AG04450 (cell line): Measurements from ENCODE around the gene RMND5A. TPM values are rescaled to one million over a fixed set of nuclear protein-coding genes. Genes with fewer than 3 reads are reported as not detected.
A peak's percentile ranks its signal among the peaks of the same experiment; 100 is the strongest.
"Not testable (repeated sequence)": the region's sequence is repeated elsewhere in the genome, so short reads cannot be mapped to it uniquely, and the experiment has no call there.

Experiments used
- CTCF ChIA-PET: fragments of 300-600, 350-600 bp; formaldehyde crosslinking; extraction: SDS; loops from one replicate; lab custom pipeline; 2022; ENCODE audit warnings: antibody characterized with exemption, inconsistent platforms; lab: Charles Lee
- POLR2A ChIA-PET: fragments of 350-600 bp; formaldehyde crosslinking; extraction: SDS; loops from one replicate; lab custom pipeline; 2021; ENCODE audit warnings: antibody characterized with exemption, inconsistent platforms; lab: Yijun Ruan, JAX
- DNase-seq: peaks from one replicate; pipeline ENCODE4 v3.0.0-alpha.2; 2011; ENCODE audit warnings: low read depth, low spot score
- H3K27ac ChIP-seq: one replicate; pipeline ENCODE4 v1.5.1; 2012; ENCODE audit warnings: low read depth, low read length, control low read depth
- H3K27me3 ChIP-seq: one replicate; pipeline ENCODE4 v1.6.0; 2012; ENCODE audit warnings: low read length; ENCODE audit not compliant: control insufficient read depth, insufficient read depth
- H3K4me3 ChIP-seq: 2 replicates; pipeline ENCODE4 v1.5.1; 2011; ENCODE audit warnings: mild to moderate bottlenecking, low read depth, low read length, control low read depth
- H3K9me3 ChIP-seq: 2 replicates; pipeline ENCODE4 v1.5.1; 2012; ENCODE audit warnings: low read length; ENCODE audit not compliant: control insufficient read depth, insufficient read depth
- polyA plus RNA-seq: library from polyadenylated mRNA; depleted of rRNA; stranded (reverse); fragments of >200 nt; gene quantifications from 2 replicates; pipeline ENCODE4 v1.2.3, GENCODE V29; 2011

The RMND5A gene
- polyA plus RNA-seq, 1 experiment = 19.1 TPM

DNA sequence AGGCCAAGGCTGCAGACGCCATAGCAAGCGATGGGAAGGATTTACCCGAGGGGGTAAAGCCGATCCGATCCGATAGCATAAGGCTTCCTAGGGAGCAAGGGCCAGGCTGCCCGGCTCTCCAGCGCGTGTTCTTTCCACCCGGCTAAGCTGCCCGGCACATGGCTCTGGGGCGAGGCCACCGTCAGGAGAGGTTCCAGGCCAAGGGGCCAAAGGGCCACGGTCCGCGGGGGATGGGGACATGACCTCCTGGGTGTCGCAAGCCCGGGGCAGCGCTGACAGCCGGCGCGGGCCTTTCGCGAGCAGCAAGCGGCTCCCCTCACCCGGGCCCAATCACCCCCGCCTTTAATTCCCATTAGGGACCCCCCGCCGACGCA is 841 bp upstream of the RMND5A start:
- DNase-seq, POLR2A ChIA-PET, CTCF ChIA-PET, H3K9me3 ChIP-seq, H3K27me3 ChIP-seq, H3K27ac ChIP-seq, H3K4me3 ChIP-seq: not testable (repeated sequence)

DNA sequence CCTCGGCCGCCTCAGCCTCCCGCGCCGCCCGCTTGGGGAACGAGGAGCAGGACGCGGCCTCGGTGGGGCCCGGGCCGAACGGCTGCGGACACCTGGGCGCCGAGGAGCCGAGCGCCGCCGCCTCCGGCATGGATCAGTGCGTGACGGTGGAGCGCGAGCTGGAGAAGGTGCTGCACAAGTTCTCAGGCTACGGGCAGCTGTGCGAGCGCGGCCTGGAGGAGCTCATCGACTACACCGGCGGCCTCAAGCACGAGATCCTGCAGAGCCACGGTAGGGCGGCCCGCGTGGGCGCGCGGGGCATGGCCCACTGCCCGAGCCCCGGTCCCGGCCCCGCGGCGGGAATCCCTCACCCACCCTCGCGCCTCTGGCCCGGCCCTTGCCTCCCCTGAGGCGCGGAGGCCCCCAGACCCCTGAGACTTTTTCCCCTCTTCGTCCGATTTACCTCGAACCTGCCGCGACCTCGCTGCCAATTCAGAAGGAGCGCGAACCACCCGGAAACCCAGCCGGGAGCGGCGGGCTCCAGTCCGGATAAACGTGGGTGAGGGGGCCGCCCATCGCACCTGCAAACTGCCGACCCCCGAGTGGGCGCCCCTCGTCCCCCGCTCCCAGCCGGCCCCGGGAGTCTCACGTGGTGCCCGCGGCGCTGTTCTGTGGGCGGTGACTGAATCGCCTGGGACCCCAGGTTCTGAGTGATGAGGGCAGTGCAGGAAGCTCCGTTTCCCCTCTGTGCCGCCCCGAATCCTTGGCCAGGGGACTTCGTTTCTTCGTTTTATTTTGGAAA is 639 bp downstream of the RMND5A start:
- CTCF ChIA-PET, H3K27ac ChIP-seq, DNase-seq, H3K9me3 ChIP-seq, H3K27me3 ChIP-seq, POLR2A ChIA-PET: not testable (repeated sequence)
- H3K4me3 ChIP-seq = peak overlapping the region; percentile 63

DNA sequence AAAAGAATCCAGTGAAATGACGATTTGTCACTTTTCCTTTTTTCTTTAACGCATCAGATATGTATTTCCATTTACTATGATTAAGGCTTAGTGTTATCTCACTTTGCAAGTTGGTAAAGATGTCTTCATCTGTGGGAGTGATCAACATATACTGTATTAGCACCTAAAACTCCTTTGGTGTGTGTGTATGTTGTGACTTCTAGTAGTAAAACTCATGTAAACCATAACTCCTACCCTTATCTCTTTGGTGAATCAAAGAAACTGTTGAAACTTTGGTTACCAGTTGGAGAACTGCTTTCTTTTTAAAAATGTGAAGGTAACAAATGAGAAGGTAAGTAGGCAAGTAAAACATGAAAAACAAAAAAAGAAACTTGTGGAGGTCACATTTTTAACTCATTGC is 5.6 kb downstream of the RMND5A start:
- H3K27me3 ChIP-seq, H3K27ac ChIP-seq, POLR2A ChIA-PET, H3K9me3 ChIP-seq, H3K4me3 ChIP-seq, CTCF ChIA-PET, DNase-seq: not testable (repeated sequence)

DNA sequence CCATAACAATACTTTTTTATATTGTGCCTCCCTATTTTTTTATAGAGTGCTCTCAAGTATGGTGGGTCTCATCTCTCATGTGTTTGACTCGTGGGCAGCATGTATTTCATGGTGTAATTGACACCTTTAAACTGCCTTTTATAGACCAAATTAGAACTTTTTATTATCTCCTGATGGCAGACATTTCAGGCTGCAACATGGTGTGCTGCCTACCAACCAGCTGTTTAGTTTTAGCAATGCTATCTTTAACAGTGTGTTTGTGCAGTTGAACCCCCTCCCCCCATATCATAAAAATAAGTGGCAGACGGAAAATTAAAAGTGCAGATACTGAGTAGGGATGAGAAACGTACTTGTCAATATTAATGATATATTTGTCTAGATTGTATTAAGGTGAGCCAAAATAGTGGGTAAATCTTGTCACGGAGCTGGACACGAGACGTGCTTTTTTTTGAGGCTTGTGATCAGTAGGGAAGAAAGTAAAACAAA is 12.0 kb downstream of the RMND5A start:
- POLR2A ChIA-PET, DNase-seq: not testable (repeated sequence)

DNA sequence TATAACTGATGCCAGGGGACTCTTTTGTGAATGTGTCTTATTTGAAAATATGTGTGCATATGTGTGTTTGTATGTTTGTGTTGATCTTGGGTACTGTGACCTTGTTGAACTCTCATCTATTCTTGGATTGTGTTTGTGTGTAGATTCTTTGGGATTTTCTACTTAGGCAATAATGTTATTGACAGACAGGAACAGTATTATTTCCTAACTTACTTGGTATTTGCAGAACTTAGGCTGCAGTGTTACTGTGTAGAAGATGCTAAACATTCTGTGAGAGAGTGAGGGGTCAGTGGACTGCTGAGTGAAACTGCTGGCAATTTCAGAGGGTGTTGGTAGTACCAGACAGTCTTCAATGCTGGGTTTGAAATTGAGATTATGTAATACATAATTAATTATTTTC is 12.7 kb downstream of the RMND5A start:
- DNase-seq, H3K27me3 ChIP-seq, CTCF ChIA-PET, H3K9me3 ChIP-seq, H3K4me3 ChIP-seq, H3K27ac ChIP-seq, POLR2A ChIA-PET: not testable (repeated sequence)

More for the DNA sequence above, 12.0 kb downstream of the RMND5A start:
- H3K27me3 ChIP-seq, H3K9me3 ChIP-seq, CTCF ChIA-PET, H3K27ac ChIP-seq, H3K4me3 ChIP-seq: not testable (repeated sequence)

DNA sequence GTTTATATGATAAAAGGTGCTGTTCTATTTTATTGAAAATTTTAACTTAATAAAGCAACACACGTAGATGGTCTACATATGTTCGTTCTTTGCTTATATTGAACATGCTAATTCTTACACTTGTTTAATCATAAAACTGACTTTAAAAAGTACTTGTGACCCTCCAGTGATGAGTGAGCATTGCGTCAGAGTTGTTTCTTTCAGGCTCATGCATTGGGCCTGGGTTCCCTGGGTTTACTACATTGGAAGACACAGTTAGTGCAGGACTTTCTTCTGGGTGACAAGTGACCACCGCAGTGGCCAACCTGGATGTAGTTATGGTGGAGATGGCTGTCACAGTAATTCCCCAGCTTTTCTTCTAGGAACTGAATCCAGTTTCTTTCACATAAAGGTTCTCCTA is 13.4 kb downstream of the RMND5A start:
- DNase-seq, CTCF ChIA-PET: not testable (repeated sequence)

DNA sequence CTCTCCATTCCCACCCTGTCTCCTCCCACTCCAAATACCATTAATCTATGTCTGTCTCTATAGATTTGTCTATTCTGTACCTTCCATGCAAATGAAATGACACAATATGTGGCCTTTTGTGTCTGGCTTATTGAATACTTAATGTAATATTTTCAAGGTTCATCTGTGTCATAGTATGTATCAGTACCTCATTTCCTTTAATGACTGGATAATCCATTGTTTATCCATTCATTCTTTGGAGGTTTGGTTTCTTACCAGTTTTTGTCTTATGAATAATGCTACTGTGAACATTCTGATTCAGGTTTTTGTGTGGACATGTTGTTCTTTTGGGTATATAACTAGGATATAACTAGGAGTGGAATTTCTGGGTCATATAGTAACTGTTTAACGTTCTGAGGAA is 14.8 kb downstream of the RMND5A start:
- CTCF ChIA-PET, H3K9me3 ChIP-seq, H3K27ac ChIP-seq, H3K27me3 ChIP-seq, DNase-seq, H3K4me3 ChIP-seq, POLR2A ChIA-PET: not testable (repeated sequence)

More for the DNA sequence above, 13.4 kb downstream of the RMND5A start:
- H3K4me3 ChIP-seq, POLR2A ChIA-PET, H3K9me3 ChIP-seq, H3K27me3 ChIP-seq, H3K27ac ChIP-seq: not testable (repeated sequence)

DNA sequence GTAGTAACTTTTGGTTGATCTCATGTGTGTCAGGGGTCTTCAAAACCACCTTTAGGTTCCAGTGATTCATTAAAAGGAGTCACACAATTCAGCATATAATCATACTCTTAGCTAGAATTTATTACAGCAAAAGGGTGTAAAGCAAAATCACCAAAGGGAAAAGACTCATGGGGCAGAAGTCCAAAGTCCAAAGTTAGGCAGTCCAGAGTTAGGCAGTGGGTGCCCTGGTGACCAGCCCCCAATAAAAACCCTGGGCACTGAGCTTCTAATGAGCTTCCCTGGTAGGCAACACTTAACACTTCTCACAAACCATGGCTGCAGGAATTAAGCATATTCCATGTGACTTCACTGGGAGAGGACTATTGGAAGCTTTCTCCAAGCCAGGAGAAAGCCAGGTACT is 19.4 kb downstream of the RMND5A start:
- H3K4me3 ChIP-seq, H3K9me3 ChIP-seq, POLR2A ChIA-PET, H3K27me3 ChIP-seq, H3K27ac ChIP-seq, DNase-seq, CTCF ChIA-PET: not testable (repeated sequence)

DNA sequence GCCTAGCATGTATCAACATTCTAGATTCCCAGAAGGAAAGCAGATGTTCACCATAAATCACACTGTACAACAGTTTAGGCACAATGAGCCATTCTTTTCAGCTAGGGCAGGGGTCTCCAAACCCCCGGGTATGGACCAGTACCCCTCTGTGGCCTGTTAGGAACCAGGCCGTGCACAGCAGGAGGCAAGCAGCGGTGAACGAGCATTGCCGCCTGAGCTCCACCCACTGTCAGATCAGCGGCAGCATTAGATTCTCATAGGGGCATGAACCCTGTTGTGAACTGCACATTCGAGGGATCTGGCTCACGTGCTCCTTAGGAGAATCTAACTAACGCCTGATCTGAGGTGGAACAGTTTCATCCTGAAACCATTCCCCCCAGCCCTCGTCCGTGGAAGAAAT is 19.8 kb downstream of the RMND5A start:
- H3K4me3 ChIP-seq, H3K27ac ChIP-seq, H3K27me3 ChIP-seq, CTCF ChIA-PET, DNase-seq, H3K9me3 ChIP-seq, POLR2A ChIA-PET: not testable (repeated sequence)

DNA sequence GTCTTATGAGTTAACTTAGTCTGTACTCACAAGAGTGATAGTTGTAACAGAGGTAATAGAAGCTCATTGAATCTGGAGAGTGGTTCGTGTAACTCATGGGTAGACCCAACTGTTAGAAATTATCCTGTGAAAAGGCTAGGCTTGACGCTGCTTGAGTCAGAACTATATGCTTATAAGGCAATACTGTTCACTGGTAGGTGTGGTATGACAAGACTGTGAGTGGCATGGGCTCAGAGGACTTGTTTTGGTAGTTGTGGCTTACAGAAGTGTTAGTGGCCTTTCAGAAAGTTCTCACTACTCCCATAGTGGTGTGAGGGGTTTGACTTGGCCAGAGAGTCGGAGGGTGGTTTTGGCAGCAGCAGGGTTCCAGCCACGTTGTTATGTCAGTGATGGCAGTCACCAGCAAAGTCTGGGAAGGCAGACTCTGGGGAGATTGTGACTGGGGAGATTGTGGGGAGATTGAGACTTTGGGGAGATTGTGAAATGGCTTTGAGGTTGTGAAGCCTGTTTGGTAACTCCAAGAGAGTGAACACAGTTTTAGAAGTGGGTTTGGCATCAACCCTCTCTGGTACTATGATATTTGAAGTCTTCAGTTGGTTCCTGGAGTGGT is 21.9 kb downstream of the RMND5A start:
- H3K27ac ChIP-seq, DNase-seq, H3K27me3 ChIP-seq, H3K4me3 ChIP-seq, H3K9me3 ChIP-seq, POLR2A ChIA-PET, CTCF ChIA-PET: not testable (repeated sequence)
